PC-3 (cell line): Measurements from ENCODE around the gene ATXN8OS. TPM values are rescaled to one million over a fixed set of nuclear protein-coding genes. Genes with fewer than 3 reads are reported as not detected.

ENCODE experiments used
- ATAC-seq: fragments of 200-7000 bp; cut with Tn5 transposase; 2 replicates; pipeline ENCODE4 v1.9.1; 2020; ENCODE audit warnings: mild to moderate bottlenecking, moderate library complexity
- BruUV-seq: library from RNA; stranded (reverse); fragments of 400-500 nt; replicated peaks from 2 replicates; lab custom pipeline; 2021; lab: Mats Ljungman, UMichigan
- CTCF ChIA-PET: fragments of 300-600 bp; sonication (Branson Sonifier 250); formaldehyde crosslinking; loops from one replicate; lab custom pipeline; 2022; ENCODE audit warnings: antibody characterized with exemption; lab: Charles Lee
- POLR2A ChIA-PET: fragments of 300-600 bp; sonication (Branson Sonifier 250); formaldehyde crosslinking; loops from one replicate; lab custom pipeline; 2022; ENCODE audit warnings: antibody characterized with exemption; ENCODE audit not compliant: unreplicated experiment; lab: Charles Lee
- DNase-seq: peaks from one replicate; pipeline ENCODE4 v3.0.0-alpha.2; 2015
- H2AFZ ChIP-seq: fragments of 300-600 bp; sonication (generic); 2 replicates; pipeline ENCODE4 v1.6.0; 2016; ENCODE audit warnings: antibody characterized with exemption, low read length
- H3F3A ChIP-seq: fragments of 300-600 bp; sonication (generic); one replicate; pipeline ENCODE4 v1.6.0; 2017; ENCODE audit warnings: antibody characterized with exemption, low read length, control low read depth, mild to moderate bottlenecking; ENCODE audit not compliant: unreplicated experiment
- H3K27ac ChIP-seq: fragments of 300-600 bp; sonication (generic); 2 replicates; pipeline ENCODE4 v1.5.1; 2016; ENCODE audit warnings: mild to moderate bottlenecking, low read length
- H3K27me3 ChIP-seq: fragments of 300-600 bp; sonication (generic); 2 replicates; pipeline ENCODE4 v1.6.1; 2016; ENCODE audit warnings: low read length, mixed read lengths
- H3K36me3 ChIP-seq: fragments of 300-600 bp; sonication (generic); 2 replicates; pipeline ENCODE4 v1.6.1; 2016; ENCODE audit warnings: low read depth, mixed run types, low read length, mixed read lengths
- H3K4me1 ChIP-seq: fragments of 300-600 bp; sonication (generic); 2 replicates; pipeline ENCODE4 v1.5.1; 2016; ENCODE audit warnings: low read length; ENCODE audit not compliant: insufficient read depth
- H3K4me2 ChIP-seq: fragments of 300-600 bp; sonication (generic); 2 replicates; pipeline ENCODE4 v1.6.0; 2016; ENCODE audit warnings: low read length
- H3K4me3 ChIP-seq: fragments of 300-600 bp; sonication (generic); 2 replicates; pipeline ENCODE4 v1.5.1; 2016; ENCODE audit warnings: mild to moderate bottlenecking, low read length, mixed read lengths
- H3K79me2 ChIP-seq: fragments of 300-600 bp; sonication (generic); 2 replicates; pipeline ENCODE4 v1.6.1; 2017; ENCODE audit warnings: low read length, mixed read lengths
- H3K9ac ChIP-seq: fragments of 300-600 bp; sonication (generic); 2 replicates; pipeline ENCODE4 v1.6.0; 2016; ENCODE audit warnings: mild to moderate bottlenecking, low read length
- H3K9me2 ChIP-seq: fragments of 300-600 bp; sonication (generic); replicated peaks from 2 replicates; pipeline ENCODE4 v1.6.1; 2016; ENCODE audit warnings: mixed run types, low read length, mixed read lengths
- H3K9me3 ChIP-seq: fragments of 300-600 bp; sonication (generic); 2 replicates; pipeline ENCODE4 v1.6.1; 2016; ENCODE audit warnings: low read length, mixed read lengths
- H4K20me1 ChIP-seq: fragments of 300-600 bp; sonication (generic); 2 replicates; pipeline ENCODE4 v1.6.1; 2016; ENCODE audit warnings: low read length, mixed read lengths
- EZH2 ChIP-seq: fragments of 300-600 bp; sonication (generic); IDR thresholded peaks from one replicate; pipeline ENCODE4 v1.6.1; 2017; ENCODE audit warnings: antibody characterized with exemption, mild to moderate bottlenecking, low read length; ENCODE audit not compliant: unreplicated experiment
- EZH2phosphoT487 ChIP-seq: fragments of 300-600 bp; sonication (generic); IDR thresholded peaks from 2 replicates; pipeline ENCODE4 v1.6.1; 2018; ENCODE audit warnings: mild to moderate bottlenecking, antibody characterized with exemption, low read length, borderline replicate concordance
- intact Hi-C: fragments of 100-400 bp; cut with micrococcal nuclease; formaldehyde crosslinking; loops from 2 replicates; pipeline ENCODE4 v1.9.0; 2023
- total RNA-seq: library from RNA; depleted of rRNA; stranded (reverse); fragments of >200 nt; gene quantifications from 2 replicates; pipeline ENCODE4 v1.2.3, GENCODE V29; 2014; rRNA removed
- TF ChIP-seq, protein P1 (sequence below): fragments of 300-600 bp; sonication (generic); conservative IDR thresholded peaks from 2 replicates; pipeline ENCODE4 v1.5.1; 2017; ENCODE audit warnings: antibody characterized with exemption, low read depth, mild to moderate bottlenecking, low read length

The ATXN8OS gene
- total RNA-seq, 1 experiment from 2014 or later = not detected

DNA sequence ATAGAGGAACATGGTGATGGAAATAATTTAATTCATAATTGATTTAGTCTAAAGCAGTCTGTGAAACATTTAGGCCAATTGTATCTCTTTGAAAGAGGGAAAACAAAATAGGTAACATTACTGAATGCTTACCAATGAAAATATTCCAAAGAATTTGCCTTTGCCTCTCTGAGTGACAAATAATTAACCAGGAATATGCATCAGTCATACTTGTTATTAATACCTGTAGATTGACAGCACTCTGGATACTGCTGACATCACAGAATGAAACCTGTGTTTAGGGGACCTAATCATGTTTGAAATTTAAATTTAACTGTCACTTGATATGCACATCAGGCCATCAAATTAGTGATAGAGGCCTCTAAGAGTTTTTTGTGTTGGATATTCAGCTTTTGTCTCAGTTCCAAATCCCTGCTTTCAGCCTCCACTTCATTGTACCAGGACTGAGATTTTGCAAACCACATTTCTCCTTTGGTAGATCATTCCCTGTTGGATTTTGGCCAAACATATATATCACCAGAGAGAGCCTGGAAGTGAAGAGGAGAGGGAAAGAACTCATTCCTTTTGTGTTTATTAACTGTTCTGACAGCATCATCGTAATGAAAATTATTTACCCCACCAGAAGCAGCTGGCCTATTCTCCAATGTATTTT is 65.4 kb downstream of the ATXN8OS start:
- Histone ChIP-seq H3K27me3 (no peaks in the 10 kb centered on the region), H2AFZ (no peak overlapping the region), H4K20me1 (no peaks in the 10 kb centered on the region), H3K9ac (no peak overlapping the region), H3K4me3 (no peak overlapping the region), H3K9me3 (no peaks in the 10 kb centered on the region), H3K36me3 (no peaks in the 10 kb centered on the region), H3K79me2 (no peaks in the 10 kb centered on the region), H3F3A (no peaks in the 10 kb centered on the region), H3K9me2 (no peaks in the 10 kb centered on the region), H3K4me1 (peaks cover 3% of the 10 kb centered on the region; the same call in 1 of the 2 replicates), H3K4me2 (no peak overlapping the region), H3K27ac (no peak overlapping the region)
- TF ChIP-seq EZH2phosphoT487 (no peak), EZH2 (no peak)
- TF ChIP-seq, protein P1, sequence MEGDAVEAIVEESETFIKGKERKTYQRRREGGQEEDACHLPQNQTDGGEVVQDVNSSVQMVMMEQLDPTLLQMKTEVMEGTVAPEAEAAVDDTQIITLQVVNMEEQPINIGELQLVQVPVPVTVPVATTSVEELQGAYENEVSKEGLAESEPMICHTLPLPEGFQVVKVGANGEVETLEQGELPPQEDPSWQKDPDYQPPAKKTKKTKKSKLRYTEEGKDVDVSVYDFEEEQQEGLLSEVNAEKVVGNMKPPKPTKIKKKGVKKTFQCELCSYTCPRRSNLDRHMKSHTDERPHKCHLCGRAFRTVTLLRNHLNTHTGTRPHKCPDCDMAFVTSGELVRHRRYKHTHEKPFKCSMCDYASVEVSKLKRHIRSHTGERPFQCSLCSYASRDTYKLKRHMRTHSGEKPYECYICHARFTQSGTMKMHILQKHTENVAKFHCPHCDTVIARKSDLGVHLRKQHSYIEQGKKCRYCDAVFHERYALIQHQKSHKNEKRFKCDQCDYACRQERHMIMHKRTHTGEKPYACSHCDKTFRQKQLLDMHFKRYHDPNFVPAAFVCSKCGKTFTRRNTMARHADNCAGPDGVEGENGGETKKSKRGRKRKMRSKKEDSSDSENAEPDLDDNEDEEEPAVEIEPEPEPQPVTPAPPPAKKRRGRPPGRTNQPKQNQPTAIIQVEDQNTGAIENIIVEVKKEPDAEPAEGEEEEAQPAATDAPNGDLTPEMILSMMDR = no peak
- ChIA-PET CTCF (no interaction called here), POLR2A (no interaction called here)
- intact Hi-C loops = no loop called here
- ATAC-seq (no peak), DNase-seq (no peak)
- BruUV-seq = no TSS peak

DNA sequence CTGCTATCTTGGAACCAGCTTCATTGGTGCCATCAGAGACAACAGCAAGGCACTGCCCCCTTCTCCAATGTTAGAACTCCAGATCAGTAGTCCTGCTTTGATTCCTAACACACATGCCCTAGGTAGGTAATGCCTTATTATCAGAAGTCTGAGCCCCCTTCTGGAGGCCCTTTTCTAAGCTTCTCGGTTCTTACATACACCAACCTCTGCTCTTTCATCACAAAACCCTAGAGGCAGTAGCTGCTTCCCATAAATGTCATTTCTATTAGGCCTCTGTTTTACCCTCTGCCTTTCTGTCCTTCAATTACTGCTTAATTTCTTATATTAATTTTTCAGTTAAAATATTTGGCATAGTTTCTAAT is 66.0 kb downstream of the ATXN8OS start:
- no peak for DNase-seq
- Histone ChIP-seq H3K27ac (no peak overlapping the region), H3K36me3 (no peaks in the 10 kb centered on the region), H3K9ac (no peak overlapping the region), H3K4me2 (no peak overlapping the region), H3K4me1 (peaks cover 3% of the 10 kb centered on the region; the same call in 1 of the 2 replicates), H2AFZ (no peak overlapping the region), H3K9me3 (no peaks in the 10 kb centered on the region), H3F3A (no peaks in the 10 kb centered on the region), H3K27me3 (no peaks in the 10 kb centered on the region), H3K4me3 (no peak overlapping the region), H3K79me2 (no peaks in the 10 kb centered on the region), H3K9me2 (no peaks in the 10 kb centered on the region), H4K20me1 (no peaks in the 10 kb centered on the region)
- POLR2A ChIA-PET = no interaction called here
- BruUV-seq = no TSS peak
- no peak for ATAC-seq
- CTCF ChIA-PET = no interaction called here
- TF ChIP-seq, protein P1 = no peak
- TF ChIP-seq EZH2 (no peak), EZH2phosphoT487 (no peak)
- intact Hi-C loops = no loop called here

DNA sequence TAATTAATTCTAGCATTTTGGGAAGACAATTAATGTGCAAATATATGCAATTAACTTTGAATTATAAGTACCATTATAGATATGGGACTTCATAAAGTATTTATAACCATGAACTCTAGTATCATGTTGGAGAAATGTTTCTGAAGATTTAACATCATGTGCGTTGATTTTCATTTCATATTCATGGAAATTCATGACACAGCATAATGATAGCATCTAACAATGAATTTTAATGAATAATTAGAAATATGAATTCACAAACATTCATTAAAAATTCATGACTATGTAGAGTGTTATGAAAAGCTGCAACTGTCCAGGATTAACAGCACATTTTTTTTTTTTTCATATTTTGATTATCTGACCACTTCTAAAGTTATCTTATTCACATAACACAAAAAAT is 70.7 kb downstream of the ATXN8OS start:
- no peaks in the 10 kb centered on the region for H3K9me2 ChIP-seq
- no peaks in the 10 kb centered on the region for H4K20me1 ChIP-seq
- H3K4me2 ChIP-seq = no peak overlapping the region
- ATAC-seq (no peak), DNase-seq (no peak)
- no peak overlapping the region for H3K27ac ChIP-seq
- H3K4me3 ChIP-seq = no peak overlapping the region
- H3K9me3 ChIP-seq = no peaks in the 10 kb centered on the region
- ChIA-PET CTCF (no interaction called here), POLR2A (no interaction called here)
- no peaks in the 10 kb centered on the region for H3K4me1 ChIP-seq
- H3K36me3 ChIP-seq = no peaks in the 10 kb centered on the region
- H2AFZ ChIP-seq = no peak overlapping the region
- BruUV-seq = no TSS peak
- no peak overlapping the region for H3K9ac ChIP-seq
- intact Hi-C loops = no loop called here
- no peaks in the 10 kb centered on the region for H3F3A ChIP-seq
- TF ChIP-seq EZH2 (no peak), EZH2phosphoT487 (no peak)
- H3K79me2 ChIP-seq = no peaks in the 10 kb centered on the region
- no peaks in the 10 kb centered on the region for H3K27me3 ChIP-seq

Other genes with a start within 250 kb of the ATXN8OS start
- not detected in 2 replicates for gene KLHL1, start 626 bp downstream of the ATXN8OS start, total RNA-seq